Ishikawa (cell line): ENCODE results near the gene PLEKHN1.
A peak's percentile ranks its signal among the peaks of the same experiment; 100 is the strongest.

Experiments
- CEBPB ChIP-seq: IDR thresholded peaks from 2 replicates; pipeline ENCODE4 v1.6.1; 2012
- CREB1 ChIP-seq: IDR thresholded peaks from 2 replicates; pipeline ENCODE4 v1.6.1; 2012; ENCODE audit warnings: low read depth
- FOXM1 ChIP-seq: IDR thresholded peaks from 2 replicates; pipeline ENCODE4 v1.6.1; 2012; ENCODE audit warnings: low read depth, borderline replicate concordance
- MAX ChIP-seq: IDR thresholded peaks from 2 replicates; pipeline ENCODE4 v1.6.1; 2012
- RAD21 ChIP-seq: IDR thresholded peaks from 2 replicates; pipeline ENCODE4 v1.6.1; 2012; ENCODE audit warnings: low read depth
- REST ChIP-seq: IDR thresholded peaks from 2 replicates; pipeline ENCODE4 v1.6.1; 2012; ENCODE audit warnings: low read depth, mild to moderate bottlenecking
- TAF1 ChIP-seq: IDR thresholded peaks from 2 replicates; pipeline ENCODE4 v1.6.1; 2012; ENCODE audit warnings: low read depth, mild to moderate bottlenecking
- YY1 ChIP-seq: IDR thresholded peaks from 2 replicates; pipeline ENCODE4 v1.6.1; 2012; ENCODE audit warnings: low read depth
- ZBTB7A ChIP-seq: IDR thresholded peaks from 2 replicates; pipeline ENCODE4 v1.6.1; 2012; ENCODE audit warnings: low read depth

GRCh38 chr1:1014799-1015681 lies 48.8 kb downstream of the PLEKHN1 start:
- TF ChIP-seq FOXM1 = no peak
- TF ChIP-seq ZBTB7A = no peak
- TF ChIP-seq RAD21 = peak; percentile 50; the same call in 1 of the 2 replicates
- no peak for TF ChIP-seq YY1
- no peak for TF ChIP-seq MAX
- no peak for TF ChIP-seq REST
- TF ChIP-seq CREB1 = no peak
- no peak for TF ChIP-seq TAF1
- TF ChIP-seq CEBPB = no peak
